Cardiac fibroblast (primary cell): ENCODE results near the gene HIP1R.
"Not testable (repeated sequence)": the region's sequence is repeated elsewhere in the genome, so short reads cannot be mapped to it uniquely, and the experiment has no call there.

Source experiments
- DNase-seq, 2 donors: peaks; one replicate each; pipeline versions ENCODE4 v3.0.0 to v3.0.0-alpha.2; 2010; ENCODE audit warnings: low read depth in 2 of 2
- H3K4me3 ChIP-seq, 2 donors: replicated peaks in 1 of 2; 1 replicate in 1 of 2; 2 replicates in 1 of 2; pipeline ENCODE4 v1.5.1; 2011; ENCODE audit warnings: low read depth in 2 of 2, low read length in 2 of 2, mild to moderate bottlenecking in 2 of 2, moderate library complexity in 1 of 2
- TF ChIP-seq, protein P1 (sequence below): IDR thresholded peaks from one replicate; pipeline ENCODE4 v1.5.1; 2011; ENCODE audit warnings: low read depth, mild to moderate bottlenecking, low read length, inconsistent platforms

The HIP1R gene

GRCh38 chr12:122870867-122871664 lies 35.8 kb downstream of the HIP1R start:
- TF ChIP-seq, protein P1, sequence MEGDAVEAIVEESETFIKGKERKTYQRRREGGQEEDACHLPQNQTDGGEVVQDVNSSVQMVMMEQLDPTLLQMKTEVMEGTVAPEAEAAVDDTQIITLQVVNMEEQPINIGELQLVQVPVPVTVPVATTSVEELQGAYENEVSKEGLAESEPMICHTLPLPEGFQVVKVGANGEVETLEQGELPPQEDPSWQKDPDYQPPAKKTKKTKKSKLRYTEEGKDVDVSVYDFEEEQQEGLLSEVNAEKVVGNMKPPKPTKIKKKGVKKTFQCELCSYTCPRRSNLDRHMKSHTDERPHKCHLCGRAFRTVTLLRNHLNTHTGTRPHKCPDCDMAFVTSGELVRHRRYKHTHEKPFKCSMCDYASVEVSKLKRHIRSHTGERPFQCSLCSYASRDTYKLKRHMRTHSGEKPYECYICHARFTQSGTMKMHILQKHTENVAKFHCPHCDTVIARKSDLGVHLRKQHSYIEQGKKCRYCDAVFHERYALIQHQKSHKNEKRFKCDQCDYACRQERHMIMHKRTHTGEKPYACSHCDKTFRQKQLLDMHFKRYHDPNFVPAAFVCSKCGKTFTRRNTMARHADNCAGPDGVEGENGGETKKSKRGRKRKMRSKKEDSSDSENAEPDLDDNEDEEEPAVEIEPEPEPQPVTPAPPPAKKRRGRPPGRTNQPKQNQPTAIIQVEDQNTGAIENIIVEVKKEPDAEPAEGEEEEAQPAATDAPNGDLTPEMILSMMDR = no peak
- peak; percentile 52 to 74 for DNase-seq
- H3K4me3 ChIP-seq = peak overlapping the region; percentile 5 to 35

DNA sequence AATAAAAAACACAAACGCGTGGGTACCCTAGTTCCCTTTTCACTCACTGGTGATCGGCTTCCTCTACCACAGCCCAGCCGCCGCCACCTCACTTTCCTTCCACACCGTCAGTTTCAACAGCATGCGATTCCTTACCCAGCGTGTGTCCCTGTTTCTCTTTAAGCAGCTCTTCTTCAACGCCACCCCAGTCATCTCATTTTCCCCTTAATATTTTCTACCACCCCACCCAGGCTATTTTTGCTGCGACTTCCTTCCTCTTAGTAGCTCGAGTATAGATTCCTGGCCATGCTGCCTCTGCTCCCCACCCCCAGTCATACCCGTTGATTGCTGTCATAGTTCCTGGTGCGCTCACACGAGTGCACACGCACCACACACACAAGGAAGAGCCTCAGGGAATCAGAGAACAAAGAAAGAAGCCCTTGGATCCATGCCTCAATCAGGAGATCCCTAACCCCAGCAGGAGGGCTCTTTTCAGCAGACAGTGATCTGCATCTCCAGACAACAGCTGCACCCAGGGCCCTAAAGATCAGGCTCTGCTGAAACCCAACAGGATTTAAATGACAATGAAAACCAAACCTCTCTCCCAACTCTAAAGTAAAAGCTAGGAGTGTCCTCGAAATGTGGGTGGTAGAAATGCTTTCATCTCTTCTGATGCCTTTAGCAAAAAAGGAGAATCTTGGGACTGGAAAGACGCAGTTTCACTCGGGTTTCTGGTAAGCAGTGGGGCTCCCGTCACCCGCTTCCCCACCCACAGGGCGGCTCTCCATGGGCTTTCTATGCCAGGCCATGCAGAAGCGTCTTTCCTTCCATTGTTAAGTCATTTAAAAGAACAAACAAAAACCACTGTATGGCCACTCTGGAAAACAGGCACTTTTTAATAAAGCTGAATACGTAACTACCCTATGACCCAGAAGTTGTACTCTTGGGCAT lies 36.9 kb downstream of the HIP1R start:
- peak; percentile 78 to 80 for DNase-seq
- H3K4me3 ChIP-seq = peak overlapping the region in 1 of 2 donors; percentile 35
- TF ChIP-seq, protein P1 = no peak

- H3K4me3 ChIP-seq = no peak overlapping the region
- DNase-seq = no peak
- TF ChIP-seq, protein P1 = no peak
Measured at GRCh38 chr12:122872815-122873361, 37.6 kb downstream of the HIP1R start.

GRCh38 chr12:122873540-122873939 lies 38.3 kb downstream of the HIP1R start:
- H3K4me3 ChIP-seq = no peak overlapping the region
- DNase-seq = no peak
- TF ChIP-seq, protein P1 = no peak

DNA sequence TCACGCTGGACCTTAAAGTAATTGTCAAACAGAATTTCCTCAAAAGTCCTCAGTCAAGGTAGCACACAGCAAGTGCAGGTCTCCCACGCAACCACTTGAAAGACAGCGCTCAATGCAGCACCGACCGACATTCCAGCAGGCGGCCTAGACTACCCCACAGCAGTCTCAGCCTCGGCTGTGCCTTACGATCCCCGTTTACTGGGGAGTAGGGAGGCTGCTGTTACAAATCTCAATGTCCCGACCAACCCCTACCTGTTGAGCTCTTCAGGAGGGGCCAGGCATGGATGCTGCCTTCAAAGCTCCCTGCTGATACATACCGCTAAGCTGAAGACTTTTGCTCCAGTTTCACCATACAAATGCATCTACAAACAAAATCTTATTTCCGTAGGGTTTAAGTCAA lies 38.8 kb downstream of the HIP1R start:
- H3K4me3 ChIP-seq = no peak overlapping the region
- TF ChIP-seq, protein P1 = no peak
- DNase-seq = no peak

- H3K4me3 ChIP-seq = no peak overlapping the region
- TF ChIP-seq, protein P1 = no peak
- DNase-seq = no peak
Measured at GRCh38 chr12:122875590-122876220, 40.4 kb downstream of the HIP1R start.

GRCh38 chr12:122876281-122876680 lies 41.0 kb downstream of the HIP1R start:
- not testable (repeated sequence) for H3K4me3 ChIP-seq, DNase-seq
